B cell (primary cell): ENCODE data around the gene RHOBTB1. TPM values are rescaled to one million over a fixed set of nuclear protein-coding genes. Genes with fewer than 3 reads are reported as not detected.

Experiments used
- ATAC-seq: fragments of 200-7000 bp; cut with Tn5 transposase; one replicate; pipeline ENCODE4 v1.10.0; 2021; ENCODE audit warnings: low read depth, mild to moderate bottlenecking, moderate number of reproducible peaks, moderate library complexity
- CTCF ChIA-PET: fragments of 350-600 bp; sonication (Branson Sonifier 250); formaldehyde crosslinking; loops from one replicate; lab custom pipeline; 2021; ENCODE audit warnings: antibody characterized with exemption, inconsistent platforms; lab: Charles Lee
- POLR2A ChIA-PET: fragments of 350-600 bp; sonication (Branson Sonifier 250); formaldehyde crosslinking; loops from one replicate; lab custom pipeline; 2021; ENCODE audit warnings: antibody characterized with exemption; lab: Charles Lee
- DNase-seq: peaks from one replicate; pipeline ENCODE4 v3.0.0; 2013
- H2AFZ ChIP-seq: 2 replicates; pipeline ENCODE4 v1.6.1; 2012; ENCODE audit warnings: mild to moderate bottlenecking, low read depth, low read length; ENCODE audit not compliant: insufficient read depth, poor library complexity, severe bottlenecking
- H3K27ac ChIP-seq, 2 donors: 1 replicate in 1 of 2; 2 replicates in 1 of 2; pipeline ENCODE4 v1.5.1; 2012 to 2013; ENCODE audit warnings: low read length in 2 of 2, mild to moderate bottlenecking in 2 of 2, moderate library complexity in 1 of 2
- H3K27me3 ChIP-seq, 4 experiments: fragments of 200-600 bp in 1 of 4; sonication (generic) in 1 of 4; replicated peaks in 1 of 4; 1 replicate in 2 of 4; 2 replicates in 2 of 4; pipeline versions ENCODE4 v1.6.1 to v1.7.0; 2013 to 2016; ENCODE audit warnings: low read length in 3 of 4, mild to moderate bottlenecking in 2 of 4, mixed read lengths in 1 of 4, moderate library complexity in 1 of 4; ENCODE audit not compliant: insufficient read depth in 4 of 4, control insufficient read depth in 3 of 4; ENCODE audit errors: control extremely low read depth in 1 of 4
- H3K36me3 ChIP-seq, 2 experiments: replicated peaks in 1 of 2; 1 replicate in 1 of 2; 2 replicates in 1 of 2; pipeline versions ENCODE4 v1.6.1 to v1.7.1; 2013; ENCODE audit warnings: low read length in 1 of 2; ENCODE audit not compliant: insufficient read depth in 2 of 2, control insufficient read depth in 1 of 2; ENCODE audit errors: control extremely low read depth in 1 of 2, extremely low read depth in 1 of 2
- H3K4me1 ChIP-seq, 2 donors: fragments of 200-600 bp in 1 of 2; sonication (generic) in 1 of 2; 1 replicate in 1 of 2; 2 replicates in 1 of 2; pipeline versions ENCODE4 v1.5.1 to v1.6.1; 2013 to 2017; ENCODE audit warnings: low read length in 2 of 2; ENCODE audit not compliant: control insufficient read depth in 2 of 2, insufficient read depth in 2 of 2
- H3K4me2 ChIP-seq: replicated peaks from 2 replicates; pipeline ENCODE3; 2012; ENCODE audit warnings: mild to moderate bottlenecking, low read depth, low read length; ENCODE audit not compliant: poor library complexity, severe bottlenecking
- H3K4me3 ChIP-seq, 5 experiments: fragments of 200-600 bp in 1 of 5; sonication (generic) in 1 of 5; 1 replicate in 3 of 5; 2 replicates in 2 of 5; pipeline versions ENCODE4 v1.5.1 to v1.7.0; 2011 to 2016; ENCODE audit warnings: low read length in 4 of 5, mild to moderate bottlenecking in 4 of 5, low read depth in 2 of 5, control low read depth in 1 of 5, moderate library complexity in 1 of 5; ENCODE audit not compliant: insufficient read depth in 1 of 5; ENCODE audit errors: control extremely low read depth in 1 of 5, extremely low read depth in 1 of 5
- H3K79me2 ChIP-seq: fragments of 200-600 bp; sonication (generic); one replicate; pipeline ENCODE4 v1.6.0; 2016; ENCODE audit warnings: low read length; ENCODE audit not compliant: control insufficient read depth, insufficient read depth
- H3K9ac ChIP-seq: fragments of 200-600 bp; sonication (generic); 2 replicates; pipeline ENCODE4 v1.6.1; 2017; ENCODE audit warnings: mild to moderate bottlenecking, low read length, moderate library complexity
- H3K9me3 ChIP-seq, 3 donors: one replicate each; pipeline versions ENCODE4 v1.6.1 to v1.7.1; 2013; ENCODE audit warnings: low read length in 2 of 3; ENCODE audit not compliant: control insufficient read depth in 2 of 3, insufficient read depth in 1 of 3; ENCODE audit errors: control extremely low read depth in 1 of 3
- H4K20me1 ChIP-seq: 2 replicates; pipeline ENCODE4 v1.6.0; 2012; ENCODE audit warnings: mild to moderate bottlenecking, low read length; ENCODE audit not compliant: insufficient read depth, control insufficient read depth, poor library complexity, severe bottlenecking
- H3K27ac Mint-ChIP-seq: one replicate; pipeline ENCODE4 v1.8.0; 2021; ENCODE audit warnings: mixed read lengths
- H3K27me3 Mint-ChIP-seq: one replicate; pipeline ENCODE4 v1.8.0; 2021; ENCODE audit warnings: mixed read lengths
- H3K4me1 Mint-ChIP-seq: one replicate; pipeline ENCODE4 v1.8.0; 2021; ENCODE audit warnings: mixed read lengths
- H3K4me3 Mint-ChIP-seq: one replicate; pipeline ENCODE4 v1.8.0; 2021; ENCODE audit warnings: mixed read lengths
- H3K9me3 Mint-ChIP-seq: one replicate; pipeline ENCODE4 v1.8.0; 2022; ENCODE audit warnings: mixed read lengths; ENCODE audit not compliant: insufficient read depth
- CTCF ChIP-seq: fragments of 200-600 bp; IDR thresholded peaks from one replicate; pipeline ENCODE4 v1.8.0; 2022; ENCODE audit warnings: antibody characterized with exemption, mild to moderate bottlenecking
- EZH2 ChIP-seq: IDR thresholded peaks from 2 replicates; pipeline ENCODE4 v1.6.1; 2012; ENCODE audit warnings: borderline replicate concordance, low read depth, mild to moderate bottlenecking, moderate library complexity, low read length; ENCODE audit not compliant: insufficient read depth, poor library complexity, severe bottlenecking
- WGBS: methylation state at CpG from one replicate; pipeline ENCODE4 v1.1.5; 2013; ENCODE audit warnings: missing lambda C conversion rate; ENCODE audit not compliant: insufficient coverage; 5-methylcytosine and 5-hydroxymethylcytosine counted together
- intact Hi-C: fragments of 100-400 bp; cut with micrococcal nuclease; formaldehyde crosslinking; loops from one replicate; pipeline ENCODE4 v1.10.0; 2022
- polyA plus RNA-seq: library from polyadenylated mRNA; depleted of rRNA; stranded (reverse); fragments of >200 nt; gene quantifications from 2 replicates; pipeline ENCODE4 v1.2.3, GENCODE V29; 2012
- total RNA-seq, 2 donors: library from RNA; stranded (reverse); fragments of 120-200 nt in 1 of 2; gene quantifications; 1 replicate in 1 of 2; 2 replicates in 1 of 2; pipeline versions ENCODE4 v1.2.3 to v1.2.4, GENCODE V29; 2013 to 2022

Gene RHOBTB1
- total and polyA plus RNA-seq, 2 donors (not counting 1 experiment from before 2014, with no cell fraction given): 0.07 to 0.60 TPM

- POLR2A ChIA-PET: no interaction called here
- intact Hi-C loops: no loop called here
- H3K36me3 ChIP-seq: no peaks in the 10 kb centered on the region
- 80% methylated on average over 2 of the region's 2 CpGs for WGBS
- no peak overlapping the region for H2AFZ ChIP-seq
- CTCF ChIA-PET: no interaction called here
- H4K20me1 ChIP-seq: no peaks in the 10 kb centered on the region
- H3K27me3 Mint-ChIP-seq: peaks cover 7% of the 10 kb centered on the region
- DNase-seq: no peak
- TF ChIP-seq CTCF (no peak), EZH2 (no peak)
- no peak overlapping the region for H3K27ac Mint-ChIP-seq
- peaks cover 2% of the 10 kb centered on the region for H3K9me3 Mint-ChIP-seq
- H3K4me3 Mint-ChIP-seq: no peak overlapping the region
- H3K4me1 ChIP-seq: peaks cover 11% of the 10 kb centered on the region in 2 donors
- no peak overlapping the region for H3K27ac ChIP-seq
- no peak overlapping the region for H3K4me2 ChIP-seq
- peaks cover 11% of the 10 kb centered on the region for H3K4me1 Mint-ChIP-seq
- no peaks in the 10 kb centered on the region for H3K79me2 ChIP-seq
- H3K9me3 ChIP-seq: peaks cover 0 to 7% (median 0%) of the 10 kb centered on the region in 3 donors
- no peak overlapping the region for H3K9ac ChIP-seq
- no peak overlapping the region for H3K4me3 ChIP-seq
- ATAC-seq: no peak
- no peaks in the 10 kb centered on the region for H3K27me3 ChIP-seq
Measured at GRCh38 chr10:60906411-60906810, 37.6 kb downstream of the RHOBTB1 start.

- H3K79me2 ChIP-seq: no peaks in the 10 kb centered on the region
- no peak overlapping the region for H3K9ac ChIP-seq
- ATAC-seq (no peak), DNase-seq (no peak)
- ChIA-PET CTCF (no interaction called here), POLR2A (no interaction called here)
- Mint-ChIP-seq H3K27me3 (peaks cover 3% of the 10 kb centered on the region), H3K4me1 (peaks cover 3% of the 10 kb centered on the region), H3K9me3 (peaks cover 2% of the 10 kb centered on the region), H3K27ac (no peak overlapping the region), H3K4me3 (no peak overlapping the region)
- no peaks in the 10 kb centered on the region for H4K20me1 ChIP-seq
- intact Hi-C loops: no loop called here
- H2AFZ ChIP-seq: no peak overlapping the region
- H3K27me3 ChIP-seq: no peaks in the 10 kb centered on the region
- 64% methylated on average over 1 of the region's 4 CpGs for WGBS
- H3K9me3 ChIP-seq: peaks cover 0 to 7% (median 0%) of the 10 kb centered on the region in 3 donors
- H3K4me3 ChIP-seq: no peak overlapping the region
- H3K27ac ChIP-seq: no peak overlapping the region
- TF ChIP-seq EZH2 (no peak), CTCF (no peak)
- no peak overlapping the region for H3K4me2 ChIP-seq
- H3K36me3 ChIP-seq: no peaks in the 10 kb centered on the region
- H3K4me1 ChIP-seq: peaks cover 2 to 3% of the 10 kb centered on the region in 2 donors
Measured at GRCh38 chr10:60905580-60905979, 38.4 kb downstream of the RHOBTB1 start.
